Upper lobe of left lung (tissue), 6 donors: ENCODE data around the gene PELI3. TPM values are rescaled to one million over a fixed set of nuclear protein-coding genes. Genes with fewer than 3 reads are reported as not detected.
"Not testable (repeated sequence)": the region's sequence is repeated elsewhere in the genome, so short reads cannot be mapped to it uniquely, and the experiment has no call there.

Source experiments
- ATAC-seq, 2 donors: fragments of 200-7000 bp; cut with Tn5 transposase; one replicate each; pipeline ENCODE4 v1.9.1; 2022; ENCODE audit warnings: mild to moderate bottlenecking in 2 of 2, moderate library complexity in 2 of 2; ENCODE audit not compliant: low FRiP score in 2 of 2
- DNase-seq, 2 donors: peaks; one replicate each; pipeline ENCODE4 v3.0.0-alpha.2; 2019 to 2020
- H3K27ac ChIP-seq, 4 donors: fragments of 200-600 bp; sonication (generic); one replicate each; pipeline ENCODE4 v1.5.1; 2016 to 2019
- H3K27me3 ChIP-seq, 4 donors: fragments of 200-600 bp; sonication (generic); one replicate each; pipeline ENCODE4 v1.5.1; 2017 to 2019
- H3K36me3 ChIP-seq, 4 donors: fragments of 200-600 bp; sonication (generic); one replicate each; pipeline ENCODE4 v1.5.1; 2016 to 2019
- H3K4me1 ChIP-seq, 4 donors: fragments of 200-600 bp; sonication (generic); one replicate each; pipeline ENCODE4 v1.5.1; 2018 to 2019
- H3K4me3 ChIP-seq, 4 donors: fragments of 200-600 bp; sonication (generic); one replicate each; pipeline ENCODE4 v1.5.1; 2017 to 2019; ENCODE audit warnings: mild to moderate bottlenecking in 2 of 4, moderate library complexity in 1 of 4
- H3K9me3 ChIP-seq, 4 donors: fragments of 200-600 bp; sonication (generic); one replicate each; pipeline ENCODE4 v1.5.1; 2018 to 2019
- CTCF ChIP-seq, 6 experiments: fragments of 450-650 bp in 4 of 6; fragments of 200-600 bp in 2 of 6; sonication (generic) in 2 of 6; IDR thresholded peaks; one replicate each; pipeline ENCODE4 v1.5.1; 2016 to 2019; ENCODE audit warnings: antibody characterized with exemption in 6 of 6
- EP300 ChIP-seq, 4 donors: sonication (generic); formaldehyde crosslinking; IDR thresholded peaks; one replicate each; pipeline ENCODE4 v1.5.1; 2017; ENCODE audit warnings: antibody characterized with exemption in 4 of 4, control low read depth in 2 of 4
- POLR2A ChIP-seq, 4 donors: fragments of 450-650 bp; IDR thresholded peaks; one replicate each; pipeline ENCODE4 v1.5.1; 2016 to 2017; ENCODE audit warnings: antibody characterized with exemption in 4 of 4, mild to moderate bottlenecking in 2 of 4
- POLR2AphosphoS5 ChIP-seq, 2 donors: sonication (generic); formaldehyde crosslinking; IDR thresholded peaks; one replicate each; pipeline ENCODE4 v1.5.1; 2017; ENCODE audit warnings: antibody characterized with exemption in 2 of 2
- WGBS, 2 donors: methylation state at CpG; one replicate each; pipeline ENCODE4 v1.1.5; 2017 to 2018; 5-methylcytosine and 5-hydroxymethylcytosine counted together
- total RNA-seq, 6 donors: library from RNA; depleted of rRNA in 4 of 6; stranded (reverse); fragments of >200 nt in 4 of 6; gene quantifications; one replicate each; pipeline versions ENCODE4 v1.1.0 to v1.2.1, GENCODE V29; 2016 to 2021
- donor health status: DM: no; HTN: no; CAD: no; lungs with moderate emphysema.
- donor health status: DM: no; HTN: yes; CAD: no; lungs with severe emphysema.

PELI3 gene
- total RNA-seq, 6 donors from 2014 or later = 14.9 to 19.6 (median 16.9) TPM

GRCh38 chr11:66457826-66458225 lies 8.9 kb upstream of the PELI3 start:
- DNase-seq (no peak), ATAC-seq (no peak)
- 65 to 80% methylated on average over 6 of the region's 6 CpGs for WGBS, 2 donors

GRCh38 chr11:66459138-66459778 lies 7.4 kb upstream of the PELI3 start:
- no peak overlapping the region for H3K27ac ChIP-seq
- H3K4me3 ChIP-seq = no peak overlapping the region
- 56 to 66% methylated on average over 5 of the region's 5 CpGs for WGBS, 2 donors
- ATAC-seq (no peak), DNase-seq (no peak)
- TF ChIP-seq EP300 (IDR thresholded peaks at IDR 0.05) = no peak
- no peak for TF ChIP-seq POLR2A (IDR thresholded peaks at IDR 0.05)
- no peaks in the 10 kb centered on the region for H3K4me1 ChIP-seq
- no peaks in the 10 kb centered on the region for H3K36me3 ChIP-seq
- H3K27me3 ChIP-seq = no peaks in the 10 kb centered on the region
- no peaks in the 10 kb centered on the region for H3K9me3 ChIP-seq

More at GRCh38 chr11:66457826-66458225, 8.9 kb upstream of the PELI3 start:
- H3K9me3 ChIP-seq = no peaks in the 10 kb centered on the region
- H3K4me3 ChIP-seq = no peak overlapping the region
- H3K36me3 ChIP-seq = no peaks in the 10 kb centered on the region
- no peak for TF ChIP-seq POLR2AphosphoS5 (IDR thresholded peaks at IDR 0.05)
- TF ChIP-seq POLR2A (IDR thresholded peaks at IDR 0.05) = no peak
- TF ChIP-seq CTCF (IDR thresholded peaks at IDR 0.05) = no peak
- no peak for TF ChIP-seq EP300 (IDR thresholded peaks at IDR 0.05)
- H3K27ac ChIP-seq = no peak overlapping the region
- no peaks in the 10 kb centered on the region for H3K27me3 ChIP-seq
- no peaks in the 10 kb centered on the region for H3K4me1 ChIP-seq

GRCh38 chr11:66462010-66462409 lies 4.7 kb upstream of the PELI3 start:
- no peaks in the 10 kb centered on the region for H3K9me3 ChIP-seq
- TF ChIP-seq POLR2AphosphoS5 (IDR thresholded peaks at IDR 0.05) (no peak), CTCF (IDR thresholded peaks at IDR 0.05) (no peak), POLR2A (IDR thresholded peaks at IDR 0.05) (no peak), EP300 (IDR thresholded peaks at IDR 0.05) (no peak)
- H3K4me1 ChIP-seq = peaks cover 0 to 9% (median 3%) of the 10 kb centered on the region in 4 donors
- H3K27me3 ChIP-seq = no peaks in the 10 kb centered on the region
- H3K4me3 ChIP-seq = no peak overlapping the region
- no peak for DNase-seq
- no peak overlapping the region for H3K27ac ChIP-seq
- ATAC-seq = no peak
- H3K36me3 ChIP-seq = no peaks in the 10 kb centered on the region

- no peaks in the 10 kb centered on the region for H3K36me3 ChIP-seq
- H3K27me3 ChIP-seq = no peaks in the 10 kb centered on the region
- ATAC-seq = no peak
- DNase-seq = no peak
- WGBS, 2 donors = 74 to 89% methylated on average over 3 of the region's 3 CpGs
- no peaks in the 10 kb centered on the region for H3K9me3 ChIP-seq
- no peak overlapping the region for H3K27ac ChIP-seq
- H3K4me1 ChIP-seq = peaks cover 7 to 18% (median 10%) of the 10 kb centered on the region in 4 donors
- TF ChIP-seq EP300 (IDR thresholded peaks at IDR 0.05) (no peak), POLR2AphosphoS5 (IDR thresholded peaks at IDR 0.05) (no peak), POLR2A (IDR thresholded peaks at IDR 0.05) (no peak), CTCF (IDR thresholded peaks at IDR 0.05) (no peak)
- H3K4me3 ChIP-seq = no peak overlapping the region
Measured at GRCh38 chr11:66462911-66463310, 3.8 kb upstream of the PELI3 start.

GRCh38 chr11:66464116-66464515 lies 2.6 kb upstream of the PELI3 start:
- not testable (repeated sequence) for H3K27ac ChIP-seq, H3K9me3 ChIP-seq, H3K27me3 ChIP-seq, H3K4me3 ChIP-seq, H3K36me3 ChIP-seq, ATAC-seq, DNase-seq
- peaks cover 10 to 23% (median 15%) of the 10 kb centered on the region in 4 donors for H3K4me1 ChIP-seq
- 73 to 83% methylated on average over 5 of the region's 5 CpGs for WGBS, 2 donors

- no peak overlapping the region for H3K4me3 ChIP-seq
- 89% methylated on average over 1 of the region's 1 CpG for WGBS, 2 donors
- H3K36me3 ChIP-seq = no peaks in the 10 kb centered on the region
- ATAC-seq (no peak), DNase-seq (no peak)
- no peaks in the 10 kb centered on the region for H3K27me3 ChIP-seq
- H3K4me1 ChIP-seq = peaks cover 10 to 23% (median 15%) of the 10 kb centered on the region in 4 donors
- no peak overlapping the region for H3K27ac ChIP-seq
- TF ChIP-seq CTCF (IDR thresholded peaks at IDR 0.05) (no peak), POLR2AphosphoS5 (IDR thresholded peaks at IDR 0.05) (no peak), EP300 (IDR thresholded peaks at IDR 0.05) (no peak), POLR2A (IDR thresholded peaks at IDR 0.05) (no peak)
- no peaks in the 10 kb centered on the region for H3K9me3 ChIP-seq
Measured at GRCh38 chr11:66464916-66465315, 1.8 kb upstream of the PELI3 start.
